Epithelial cell of proximal tubule (primary cell): ENCODE measurements around the gene CCL23. TPM values are rescaled to one million over a fixed set of nuclear protein-coding genes. Genes with fewer than 3 reads are reported as not detected.
"Not testable (repeated sequence)": the region's sequence is repeated elsewhere in the genome, so short reads cannot be mapped to it uniquely, and the experiment has no call there.

Experiments
- DNase-seq: peaks from one replicate; pipeline ENCODE4 v3.0.0-alpha.2; 2011; ENCODE audit warnings: low read depth
- H3K4me3 ChIP-seq: 2 replicates; pipeline ENCODE4 v1.5.1; 2011; ENCODE audit warnings: low read depth, mild to moderate bottlenecking, low read length
- CTCF ChIP-seq: conservative IDR thresholded peaks from 2 replicates; pipeline ENCODE4 v1.5.1; 2012; ENCODE audit warnings: low read depth, mild to moderate bottlenecking, low read length
- total RNA-seq: library from RNA; depleted of rRNA; stranded (reverse); fragments of >200 nt; gene quantifications from 2 replicates; pipeline ENCODE4 v1.2.3, GENCODE V29; 2015

Gene CCL23
- total RNA-seq, 1 donor from 2014 or later = not detected

GRCh38 chr17:36027761-36028160 is 10.0 kb upstream of the CCL23 start:
- H3K4me3 ChIP-seq = no peak overlapping the region
- DNase-seq = no peak
- TF ChIP-seq CTCF = no peak

- DNase-seq = no peak
- H3K4me3 ChIP-seq = no peak overlapping the region
- no peak for TF ChIP-seq CTCF
These were observed 6.5 kb upstream of the CCL23 start for GRCh38 chr17:36024106-36024869.

- H3K4me3 ChIP-seq = no peak overlapping the region
- no peak for TF ChIP-seq CTCF
- DNase-seq = no peak
These were observed 1.7 kb upstream of the CCL23 start for GRCh38 chr17:36019423-36019822.

GRCh38 chr17:36016555-36016954 is 1.2 kb downstream of the CCL23 start:
- no peak overlapping the region for H3K4me3 ChIP-seq
- no peak for TF ChIP-seq CTCF
- no peak for DNase-seq

GRCh38 chr17:36015895-36016294 is 1.9 kb downstream of the CCL23 start:
- DNase-seq, H3K4me3 ChIP-seq: not testable (repeated sequence)

GRCh38 chr17:36014946-36015345 is 2.8 kb downstream of the CCL23 start:
- no peak for TF ChIP-seq CTCF
- DNase-seq = no peak
- no peak overlapping the region for H3K4me3 ChIP-seq

- no peak for TF ChIP-seq CTCF
- no peak for DNase-seq
- H3K4me3 ChIP-seq = no peak overlapping the region
These were observed 6.6 kb downstream of the CCL23 start for GRCh38 chr17:36011201-36011600.
